GM23338 (cell line): ENCODE data around the gene MAP3K5.

Experiments used
- CTCF ChIP-seq, 2 experiments: fragments of 200-600 bp in 1 of 2; sonication (generic) in 1 of 2; conservative IDR thresholded peaks; 2 replicates each; pipeline versions ENCODE4 v1.5.1 to v1.6.1; 2016 to 2017; ENCODE audit warnings: antibody characterized with exemption in 2 of 2, low read depth in 2 of 2, mild to moderate bottlenecking in 2 of 2, moderate library complexity in 1 of 2
- EZH2 ChIP-seq: fragments of 200-600 bp; sonication (generic); IDR thresholded peaks from one replicate; pipeline ENCODE4 v1.8.0; 2017; ENCODE audit warnings: antibody characterized with exemption, mild to moderate bottlenecking, low read depth; ENCODE audit not compliant: unreplicated experiment
- EZH2phosphoT487 ChIP-seq: fragments of 200-600 bp; sonication (generic); IDR thresholded peaks from one replicate; pipeline ENCODE4 v1.8.1; 2018; ENCODE audit warnings: antibody characterized with exemption; ENCODE audit not compliant: unreplicated experiment
- JUNB ChIP-seq: IDR thresholded peaks from one replicate; pipeline ENCODE4 v1.6.1; 2016; ENCODE audit warnings: antibody characterized with exemption; ENCODE audit not compliant: unreplicated experiment
- POLR2AphosphoS5 ChIP-seq: IDR thresholded peaks from 2 replicates; pipeline ENCODE4 v1.6.1; 2016; ENCODE audit warnings: antibody characterized with exemption, low read depth
- REST ChIP-seq: IDR thresholded peaks from one replicate; pipeline ENCODE4 v1.6.1; 2018; ENCODE audit warnings: antibody characterized with exemption; ENCODE audit not compliant: unreplicated experiment

- no peak for TF ChIP-seq CTCF (conservative IDR thresholded peaks at IDR 0.05; ENCODE audit: low read depth in 2 of 2)
- no peak for TF ChIP-seq REST
- TF ChIP-seq EZH2 = peak; percentile 73
- no peak for TF ChIP-seq POLR2AphosphoS5
- no peak for TF ChIP-seq EZH2phosphoT487
- TF ChIP-seq JUNB = no peak
These were observed 782 bp downstream of the MAP3K5 start for GRCh38 chr6:136791296-136792094.
